ENCODE measurements around the gene SLC39A12. TPM values are rescaled to one million over a fixed set of nuclear protein-coding genes. Genes with fewer than 3 reads are reported as not detected.

The SLC39A12 gene
- total and polyA plus RNA-seq, 2 of the 13 experiments (the other 11 are each of a cell fraction or from before 2014, with no cell fraction given): not detected

- TF ChIP-seq ZNF704 (CRISPR knock-in tag; IDR thresholded peaks at IDR 0.05; ENCODE audit: borderline replicate concordance): no peak
- no peak for TF ChIP-seq ZNF34 (CRISPR knock-in tag; IDR thresholded peaks at IDR 0.05; ENCODE audit: borderline replicate concordance)
- TF ChIP-seq FOXP4 (CRISPR knock-in tag; IDR thresholded peaks at IDR 0.05): no peak
- no peak for TF ChIP-seq HOXA3 (CRISPR knock-in tag; IDR thresholded peaks at IDR 0.05)
- TF ChIP-seq ZSCAN9 (CRISPR knock-in tag; IDR thresholded peaks at IDR 0.05; ENCODE audit: borderline replicate concordance): no peak
Measured at GRCh38 chr10:18021725-18022480, 70.2 kb downstream of the SLC39A12 start (continued).

GRCh38 chr10:18043148-18044006, 91.7 kb downstream of the SLC39A12 start:
- intact Hi-C loops (cut with micrococcal nuclease; ENCODE audit: unreplicated experiment) (no loop called here), in situ Hi-C loops (cut with HindIII; ENCODE audit: extremely low pct_ligation_motif_present, low pct_unique_long_range_greater_than_20kb) (no loop called here)
- WGBS (ENCODE audit: low lambda C conversion rate): under 1% methylated on average over 4 of the region's 4 CpGs
- Histone ChIP-seq H3K9ac (ENCODE audit: insufficient read depth, low read depth, low read length) (no peak overlapping the region), H3K79me2 (ENCODE audit: insufficient read depth, low read length) (no peaks in the 10 kb centered on the region), H3K27ac (ENCODE audit: extremely low read length, insufficient read depth, low read length) (no peak overlapping the region), H3K4me2 (ENCODE audit: low read depth, low read length) (no peak overlapping the region), H3K4me1 (ENCODE audit: insufficient read depth, low read length) (no peaks in the 10 kb centered on the region), H3K27me3 (ENCODE audit: control insufficient read depth in 1 of 2, insufficient read depth in 2 of 2, low read length in 2 of 2) (no peaks in the 10 kb centered on the region), H3K36me3 (replicated peaks in 1 of 2; ENCODE audit: control insufficient read depth in 1 of 2, insufficient read depth in 2 of 2, low read length in 2 of 2) (no peaks in the 10 kb centered on the region), H4K20me1 (ENCODE audit: insufficient read depth, low read length) (no peaks in the 10 kb centered on the region), H3K4me3 (replicated peaks in 1 of 3; ENCODE audit: insufficient read depth in 1 of 3, low read depth in 2 of 3, low read length in 3 of 3) (no peak overlapping the region), H3K9me3 (ENCODE audit: low read length) (no peaks in the 10 kb centered on the region), H2AFZ (ENCODE audit: low read length) (no peak overlapping the region)
- ATAC-seq (no peak), DNase-seq (ENCODE audit: low spot score) (no peak), FAIRE-seq (no peak)
- ChIA-PET CTCF (ENCODE audit: low intra/inter-chr PET ratio, low total read pairs) (no interaction called here), POLR2A (no interaction called here)
- TF ChIP-seq KDM3A (CRISPR knock-in tag; IDR thresholded peaks at IDR 0.05; ENCODE audit: low read depth) (no peak), ARID5B (CRISPR knock-in tag; IDR thresholded peaks at IDR 0.05) (no peak), SP2 (CRISPR knock-in tag; IDR thresholded peaks at IDR 0.05) (no peak), FOXP4 (CRISPR knock-in tag; IDR thresholded peaks at IDR 0.05) (no peak), ZNF224 (CRISPR knock-in tag; IDR thresholded peaks at IDR 0.05) (no peak), JUND (CRISPR knock-in tag; IDR thresholded peaks at IDR 0.05) (no peak), PHF20 (CRISPR knock-in tag; IDR thresholded peaks at IDR 0.05) (no peak), RBAK (CRISPR knock-in tag; IDR thresholded peaks at IDR 0.05) (no peak)
- BruUV-seq (replicated peaks): no TSS peak

All from HepG2 (cell line).